ENCODE results near the gene UBE2F.

The UBE2F gene

GRCh38 chr2:238039151-238039550, 72.3 kb downstream of the UBE2F start:
- TF ChIP-seq SIN3A (IDR thresholded peaks at IDR 0.05; ENCODE audit: borderline replicate concordance, insufficient read depth, low read length) (no peak), POLR2AphosphoS5 (IDR thresholded peaks at IDR 0.05; ENCODE audit: low read depth, low read length) (no peak), FOXP2 (optimal IDR thresholded peaks at IDR 0.05; ENCODE audit: borderline replicate concordance, extremely low read depth, extremely low read length, insufficient read depth) (no peak), TAF1 (IDR thresholded peaks at IDR 0.05; ENCODE audit: borderline replicate concordance, insufficient read depth, low read length) (no peak), REST (IDR thresholded peaks at IDR 0.05; ENCODE audit: insufficient read depth in 1 of 2, low read depth in 2 of 2, low read length in 2 of 2) (no peak)

- TF ChIP-seq TAF1 (IDR thresholded peaks at IDR 0.05; ENCODE audit: borderline replicate concordance, insufficient read depth, low read length) (no peak), FOXP2 (optimal IDR thresholded peaks at IDR 0.05; ENCODE audit: borderline replicate concordance, extremely low read depth, extremely low read length, insufficient read depth) (no peak), REST (IDR thresholded peaks at IDR 0.05; ENCODE audit: insufficient read depth in 1 of 2, low read depth in 2 of 2, low read length in 2 of 2) (no peak), SIN3A (IDR thresholded peaks at IDR 0.05; ENCODE audit: borderline replicate concordance, insufficient read depth, low read length) (no peak), POLR2AphosphoS5 (IDR thresholded peaks at IDR 0.05; ENCODE audit: low read depth, low read length) (no peak)
Observed at GRCh38 chr2:238039985-238040384, 73.2 kb downstream of the UBE2F start.

- TF ChIP-seq TAF1 (IDR thresholded peaks at IDR 0.05; ENCODE audit: borderline replicate concordance, insufficient read depth, low read length): no peak
- no peak for TF ChIP-seq POLR2AphosphoS5 (IDR thresholded peaks at IDR 0.05; ENCODE audit: low read depth, low read length)
- TF ChIP-seq SIN3A (IDR thresholded peaks at IDR 0.05; ENCODE audit: borderline replicate concordance, insufficient read depth, low read length): no peak
- no peak for TF ChIP-seq FOXP2 (optimal IDR thresholded peaks at IDR 0.05; ENCODE audit: borderline replicate concordance, extremely low read depth, extremely low read length, insufficient read depth)
- no peak for TF ChIP-seq REST (IDR thresholded peaks at IDR 0.05; ENCODE audit: insufficient read depth in 1 of 2, low read depth in 2 of 2, low read length in 2 of 2)
Observed at GRCh38 chr2:238040918-238041317, 74.1 kb downstream of the UBE2F start.

- TF ChIP-seq TAF1 (IDR thresholded peaks at IDR 0.05; ENCODE audit: borderline replicate concordance, insufficient read depth, low read length) (no peak), REST (IDR thresholded peaks at IDR 0.05; ENCODE audit: insufficient read depth in 1 of 2, low read depth in 2 of 2, low read length in 2 of 2) (no peak), POLR2AphosphoS5 (IDR thresholded peaks at IDR 0.05; ENCODE audit: low read depth, low read length) (no peak), SIN3A (IDR thresholded peaks at IDR 0.05; ENCODE audit: borderline replicate concordance, insufficient read depth, low read length) (no peak), FOXP2 (optimal IDR thresholded peaks at IDR 0.05; ENCODE audit: borderline replicate concordance, extremely low read depth, extremely low read length, insufficient read depth) (no peak)
Observed at GRCh38 chr2:238042090-238042489, 75.3 kb downstream of the UBE2F start.
